ENCODE data around the gene HYAL1. TPM values are rescaled to one million over a fixed set of nuclear protein-coding genes. Genes with fewer than 3 reads are reported as not detected.

The HYAL1 gene
- total and polyA plus RNA-seq, 9 donors = 0.86 to 2.5 (median 1.7) TPM

DNA sequence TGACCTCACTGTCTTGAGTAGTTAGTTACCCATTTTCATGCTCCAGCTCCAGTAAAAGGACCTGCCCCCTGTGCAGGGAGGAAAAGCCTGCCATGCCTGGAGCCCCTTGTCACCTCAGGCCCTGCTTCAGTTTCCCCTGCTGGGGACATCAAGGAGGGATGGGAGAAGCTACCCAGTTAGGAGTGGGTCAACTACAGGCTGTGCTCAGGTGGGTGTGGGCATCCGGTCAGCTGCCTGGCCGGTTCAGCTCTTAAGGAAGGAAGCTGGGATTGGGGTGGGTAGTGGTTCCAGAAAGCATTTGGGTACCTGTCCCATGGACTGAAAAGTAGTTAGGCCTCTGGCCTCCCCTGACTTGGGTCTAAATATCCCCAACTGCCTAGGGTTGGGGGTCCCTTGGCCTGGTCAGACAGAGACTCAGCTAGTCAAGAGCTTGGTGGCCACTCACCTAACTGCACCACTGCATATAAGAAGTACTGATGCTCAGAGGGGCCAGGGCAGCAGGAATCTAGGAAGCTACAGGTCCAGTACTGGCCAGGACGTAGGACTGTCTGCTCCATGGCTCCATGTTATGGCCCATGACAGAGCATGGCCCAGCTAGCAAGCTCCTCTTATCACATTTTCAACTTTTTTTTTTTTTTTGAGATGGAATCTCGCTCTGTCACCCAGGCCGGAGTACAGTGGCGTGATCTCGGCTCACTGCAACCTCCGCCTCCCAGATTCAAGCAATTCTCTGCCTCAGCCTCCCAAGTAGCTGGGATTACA, 23.9 kb downstream of the HYAL1 start:
- no peak for DNase-seq
- peaks cover 15% of the 10 kb centered on the region for H3K4me1 ChIP-seq (ENCODE audit: control insufficient read depth, insufficient read depth, low read length)
- H3K9me3 ChIP-seq (replicated peaks; ENCODE audit: control insufficient read depth, low read depth, low read length) = no peaks in the 10 kb centered on the region
- H3K27me3 ChIP-seq (ENCODE audit: control insufficient read depth, insufficient read depth, low read length) = peaks cover 27% of the 10 kb centered on the region
- peak overlapping the region; percentile 7 for H3K4me3 ChIP-seq (ENCODE audit: low read length)
- peak overlapping the region; percentile 90 for H3K27ac ChIP-seq (ENCODE audit: low read length)
- peaks cover 17% of the 10 kb centered on the region for H3K36me3 ChIP-seq (ENCODE audit: control insufficient read depth, insufficient read depth, low read length)
- WGBS (ENCODE audit: insufficient coverage) = 90% methylated on average over 2 of the region's 8 CpGs

DNA sequence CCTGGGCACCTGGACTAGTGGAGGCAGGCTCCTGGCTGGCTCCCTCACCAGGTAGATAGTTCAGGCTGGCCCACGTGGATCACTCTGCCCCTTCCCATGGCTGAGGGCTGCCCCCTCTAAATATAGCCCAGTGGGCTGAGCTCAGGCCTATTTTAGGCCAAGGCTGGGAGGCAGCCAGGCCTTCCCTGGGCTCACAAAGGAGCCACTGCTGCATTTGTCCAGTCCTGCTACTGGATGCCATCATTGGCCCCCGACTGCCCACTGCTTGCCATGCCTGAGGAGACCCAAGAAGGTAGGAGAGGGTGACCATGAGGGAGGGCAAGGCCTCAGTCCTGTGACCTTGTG, 24.5 kb downstream of the HYAL1 start, which contains the start of gene LSMEM2:
Gene LSMEM2 (plus strand): TSS at position 208 of the 345 bp plus-strand sequence. CDS start 27 bp downstream, at position 235.
- H3K4me1 ChIP-seq (ENCODE audit: control insufficient read depth, insufficient read depth, low read length) = peaks cover 15% of the 10 kb centered on the region
- peak; percentile 66 for DNase-seq
- peaks cover 19% of the 10 kb centered on the region for H3K36me3 ChIP-seq (ENCODE audit: control insufficient read depth, insufficient read depth, low read length)
- H3K9me3 ChIP-seq (replicated peaks; ENCODE audit: control insufficient read depth, low read depth, low read length) = no peaks in the 10 kb centered on the region
- H3K27me3 ChIP-seq (ENCODE audit: control insufficient read depth, insufficient read depth, low read length) = peaks cover 33% of the 10 kb centered on the region
- 38% methylated on average over 1 of the region's 2 CpGs for WGBS (ENCODE audit: insufficient coverage)
- H3K4me3 ChIP-seq (ENCODE audit: low read length) = peak within 1 kb of the TSS; percentile 7
- H3K27ac ChIP-seq (ENCODE audit: low read length) = peak within 1 kb of the TSS; percentile 90

DNA sequence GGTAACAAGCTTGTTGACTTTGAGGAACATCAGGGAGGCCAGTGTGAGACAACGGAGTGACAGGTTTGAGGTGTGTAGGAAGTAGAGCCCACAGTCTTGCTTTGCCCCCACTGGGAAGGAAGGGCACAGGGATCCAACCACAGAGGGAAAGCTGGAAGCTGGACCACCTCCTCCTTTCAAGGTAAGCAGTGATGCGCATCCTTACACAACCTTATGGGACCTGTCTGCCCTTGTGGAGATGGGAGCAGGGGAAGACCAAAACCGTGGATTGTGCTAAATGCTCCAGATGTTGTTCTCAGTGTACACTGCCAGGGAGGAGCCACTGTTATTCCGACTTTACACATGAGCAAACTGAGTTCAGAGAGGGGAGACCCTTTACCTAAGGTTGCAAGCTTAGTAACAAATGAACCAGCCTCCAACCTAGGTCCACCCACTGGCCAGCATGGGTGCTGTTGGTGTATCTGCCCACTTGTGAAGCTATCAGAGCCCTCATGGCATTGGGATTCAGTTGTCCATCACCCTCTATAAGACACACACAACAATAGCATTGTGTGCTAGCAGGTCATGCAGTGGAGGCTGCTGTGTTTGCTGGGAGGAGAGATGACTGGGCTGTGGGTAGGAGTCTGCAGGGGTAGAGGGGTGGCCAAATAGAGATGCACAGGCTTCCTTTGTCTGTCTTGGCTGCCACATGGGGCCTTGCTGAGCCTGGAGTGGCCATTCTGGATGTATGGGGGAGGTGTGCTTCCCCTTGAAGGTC, 25.1 kb downstream of the HYAL1 start:
- 60% methylated on average over 1 of the region's 4 CpGs for WGBS (ENCODE audit: insufficient coverage)
- DNase-seq = no peak
- H3K4me1 ChIP-seq (ENCODE audit: control insufficient read depth, insufficient read depth, low read length) = peaks cover 19% of the 10 kb centered on the region
- H3K27me3 ChIP-seq (ENCODE audit: control insufficient read depth, insufficient read depth, low read length) = peaks cover 39% of the 10 kb centered on the region
- no peaks in the 10 kb centered on the region for H3K9me3 ChIP-seq (replicated peaks; ENCODE audit: control insufficient read depth, low read depth, low read length)
- H3K36me3 ChIP-seq (ENCODE audit: control insufficient read depth, insufficient read depth, low read length) = peaks cover 21% of the 10 kb centered on the region
- H3K27ac ChIP-seq (ENCODE audit: low read length) = peak overlapping the region; percentile 90
- no peak overlapping the region for H3K4me3 ChIP-seq (ENCODE audit: low read length)

DNA sequence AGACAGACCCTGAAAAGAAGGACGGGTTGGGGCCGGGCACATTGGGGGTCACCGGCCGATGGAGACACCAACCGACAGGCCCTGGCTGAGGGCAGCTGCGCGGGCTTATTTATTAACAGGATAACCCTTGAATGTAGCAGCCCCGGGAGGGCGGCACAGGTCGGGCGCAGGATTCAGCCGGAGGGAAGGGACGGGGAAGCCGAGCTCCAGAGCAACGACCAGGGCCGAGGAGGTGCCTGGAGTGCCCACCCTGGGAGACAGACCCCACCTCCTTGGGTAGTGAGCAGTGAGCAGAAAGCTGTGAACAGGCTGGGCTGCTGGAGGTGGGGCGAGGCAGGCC, 26.6 kb downstream of the HYAL1 start:
- Histone ChIP-seq H3K4me1 (ENCODE audit: control insufficient read depth, insufficient read depth, low read length) (peaks cover 24% of the 10 kb centered on the region), H3K9me3 (replicated peaks; ENCODE audit: control insufficient read depth, low read depth, low read length) (no peaks in the 10 kb centered on the region), H3K27ac (ENCODE audit: low read length) (no peak overlapping the region), H3K36me3 (ENCODE audit: control insufficient read depth, insufficient read depth, low read length) (peaks cover 24% of the 10 kb centered on the region), H3K4me3 (ENCODE audit: low read length) (no peak overlapping the region), H3K27me3 (ENCODE audit: control insufficient read depth, insufficient read depth, low read length) (peaks cover 43% of the 10 kb centered on the region)
- 85% methylated on average over 17 of the region's 17 CpGs for WGBS (ENCODE audit: insufficient coverage)
- DNase-seq = no peak

DNA sequence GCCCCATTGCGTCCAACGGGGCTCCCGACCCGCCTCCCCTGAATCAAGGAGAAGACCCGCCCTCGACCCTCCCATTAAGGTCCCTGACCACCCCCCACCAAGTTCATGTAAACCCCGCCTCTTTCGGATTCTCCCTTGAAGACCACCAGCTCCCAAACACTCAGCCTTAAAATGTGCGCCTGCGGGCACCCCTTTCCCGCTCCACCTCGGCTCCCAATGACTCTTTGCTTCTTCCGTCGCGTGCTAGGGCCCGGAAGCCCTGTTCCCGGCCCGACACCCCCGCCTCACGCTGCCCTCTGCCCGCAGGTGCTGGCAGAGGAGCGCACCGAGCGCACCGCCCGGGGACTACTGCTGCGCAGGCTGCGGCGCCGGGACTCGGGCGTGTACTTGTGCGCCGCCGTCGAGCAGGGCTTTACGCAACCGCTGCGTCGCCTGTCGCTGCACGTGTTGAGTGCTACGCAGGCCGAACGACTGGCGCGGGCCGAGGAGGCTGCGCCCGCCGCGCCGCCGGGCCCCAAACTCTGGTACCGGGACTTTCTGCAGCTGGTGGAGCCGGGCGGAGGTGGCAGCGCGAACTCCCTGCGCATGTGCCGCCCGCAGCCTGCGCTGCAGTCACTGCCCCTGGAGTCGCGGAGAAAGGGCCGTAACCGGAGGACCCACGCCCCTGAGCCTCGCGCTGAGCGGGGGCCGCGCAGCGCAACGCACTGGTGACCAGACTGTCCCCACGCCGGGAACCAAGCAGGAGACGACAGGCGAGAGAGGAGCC, 27.2 kb downstream of the HYAL1 start:
- Histone ChIP-seq H3K27me3 (ENCODE audit: control insufficient read depth, insufficient read depth, low read length) (peaks cover 43% of the 10 kb centered on the region), H3K27ac (ENCODE audit: low read length) (no peak overlapping the region), H3K4me1 (ENCODE audit: control insufficient read depth, insufficient read depth, low read length) (peaks cover 30% of the 10 kb centered on the region), H3K9me3 (replicated peaks; ENCODE audit: control insufficient read depth, low read depth, low read length) (no peaks in the 10 kb centered on the region), H3K36me3 (ENCODE audit: control insufficient read depth, insufficient read depth, low read length) (peaks cover 29% of the 10 kb centered on the region), H3K4me3 (ENCODE audit: low read length) (no peak overlapping the region)
- 28% methylated on average over 79 of the region's 79 CpGs for WGBS (ENCODE audit: insufficient coverage)
- no peak for DNase-seq

DNA sequence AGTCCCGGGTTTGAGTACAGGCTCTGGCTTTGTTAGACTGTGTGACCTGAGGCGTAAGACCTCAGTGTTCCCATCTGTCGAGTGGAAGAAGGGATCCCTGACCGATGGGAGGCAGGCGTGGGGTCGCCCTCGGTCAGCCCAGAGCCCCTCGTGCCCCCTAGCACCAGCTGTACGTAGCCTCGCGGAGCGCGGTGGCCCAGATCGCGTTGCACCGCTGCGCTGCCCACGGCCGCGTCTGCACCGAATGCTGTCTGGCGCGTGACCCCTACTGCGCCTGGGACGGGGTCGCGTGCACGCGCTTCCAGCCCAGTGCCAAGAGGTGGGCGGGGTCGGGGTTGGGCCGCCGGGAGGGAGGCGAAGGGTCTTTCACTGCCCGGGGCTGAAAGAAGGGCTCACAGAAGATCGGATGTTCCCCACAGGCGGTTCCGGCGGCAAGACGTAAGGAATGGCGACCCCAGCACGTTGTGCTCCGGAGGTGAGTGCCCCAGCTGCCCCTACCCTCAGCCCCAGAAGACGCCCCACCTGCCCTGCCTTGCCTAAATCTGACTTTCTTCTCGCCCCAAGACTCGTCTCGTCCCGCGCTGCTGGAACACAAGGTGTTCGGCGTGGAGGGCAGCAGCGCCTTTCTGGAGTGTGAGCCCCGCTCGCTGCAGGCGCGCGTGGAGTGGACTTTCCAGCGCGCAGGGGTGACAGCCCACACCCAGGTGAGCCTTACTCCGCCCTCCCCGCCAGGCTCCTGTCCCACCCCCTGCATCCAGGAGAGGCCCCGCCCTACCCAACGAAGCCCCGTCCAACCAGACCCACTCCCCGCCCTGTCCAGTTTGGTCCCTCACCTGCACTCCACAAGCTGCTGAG, 28.0 kb downstream of the HYAL1 start:
- H3K4me1 ChIP-seq (ENCODE audit: control insufficient read depth, insufficient read depth, low read length) = peaks cover 38% of the 10 kb centered on the region
- peaks cover 43% of the 10 kb centered on the region for H3K27me3 ChIP-seq (ENCODE audit: control insufficient read depth, insufficient read depth, low read length)
- peaks cover 34% of the 10 kb centered on the region for H3K36me3 ChIP-seq (ENCODE audit: control insufficient read depth, insufficient read depth, low read length)
- WGBS (ENCODE audit: insufficient coverage) = 27% methylated on average over 64 of the region's 65 CpGs
- no peak for DNase-seq
- H3K9me3 ChIP-seq (replicated peaks; ENCODE audit: control insufficient read depth, low read depth, low read length) = no peaks in the 10 kb centered on the region
- H3K4me3 ChIP-seq (ENCODE audit: low read length) = no peak overlapping the region
- no peak overlapping the region for H3K27ac ChIP-seq (ENCODE audit: low read length)

DNA sequence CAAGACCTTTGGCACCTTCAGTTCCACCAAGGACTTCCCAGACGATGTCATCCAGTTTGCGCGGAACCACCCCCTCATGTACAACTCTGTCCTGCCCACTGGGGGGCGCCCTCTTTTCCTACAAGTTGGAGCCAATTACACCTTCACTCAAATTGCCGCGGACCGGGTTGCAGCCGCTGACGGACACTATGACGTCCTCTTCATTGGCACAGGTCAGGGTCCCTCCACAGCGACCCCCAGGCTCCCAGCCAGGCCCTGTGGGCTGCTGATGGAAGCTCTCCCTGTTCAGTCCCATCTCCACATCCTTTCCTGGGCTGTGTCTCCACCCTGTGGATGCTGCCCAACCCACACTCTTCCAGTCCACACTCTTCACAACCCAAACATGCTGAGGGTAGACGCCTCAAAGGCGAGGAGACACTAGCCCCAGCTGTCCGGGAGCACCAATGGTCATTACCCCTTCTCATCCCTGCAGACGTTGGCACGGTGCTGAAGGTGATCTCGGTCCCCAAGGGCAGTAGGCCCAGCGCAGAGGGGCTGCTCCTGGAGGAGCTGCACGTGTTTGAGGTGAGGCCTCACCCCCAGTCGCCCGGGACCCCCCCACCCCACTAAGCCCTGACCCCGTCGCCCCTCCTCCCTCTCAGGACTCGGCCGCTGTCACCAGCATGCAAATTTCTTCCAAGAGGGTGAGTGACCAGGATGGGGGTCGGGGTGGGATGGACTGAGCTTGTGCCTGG, 28.8 kb downstream of the HYAL1 start:
- peaks cover 43% of the 10 kb centered on the region for H3K27me3 ChIP-seq (ENCODE audit: control insufficient read depth, insufficient read depth, low read length)
- DNase-seq = no peak
- WGBS (ENCODE audit: insufficient coverage) = 21% methylated on average over 16 of the region's 26 CpGs
- peaks cover 34% of the 10 kb centered on the region for H3K36me3 ChIP-seq (ENCODE audit: control insufficient read depth, insufficient read depth, low read length)
- H3K4me1 ChIP-seq (ENCODE audit: control insufficient read depth, insufficient read depth, low read length) = peaks cover 46% of the 10 kb centered on the region
- H3K27ac ChIP-seq (ENCODE audit: low read length) = no peak overlapping the region
- no peak overlapping the region for H3K4me3 ChIP-seq (ENCODE audit: low read length)
- H3K9me3 ChIP-seq (replicated peaks; ENCODE audit: control insufficient read depth, low read depth, low read length) = no peaks in the 10 kb centered on the region

DNA sequence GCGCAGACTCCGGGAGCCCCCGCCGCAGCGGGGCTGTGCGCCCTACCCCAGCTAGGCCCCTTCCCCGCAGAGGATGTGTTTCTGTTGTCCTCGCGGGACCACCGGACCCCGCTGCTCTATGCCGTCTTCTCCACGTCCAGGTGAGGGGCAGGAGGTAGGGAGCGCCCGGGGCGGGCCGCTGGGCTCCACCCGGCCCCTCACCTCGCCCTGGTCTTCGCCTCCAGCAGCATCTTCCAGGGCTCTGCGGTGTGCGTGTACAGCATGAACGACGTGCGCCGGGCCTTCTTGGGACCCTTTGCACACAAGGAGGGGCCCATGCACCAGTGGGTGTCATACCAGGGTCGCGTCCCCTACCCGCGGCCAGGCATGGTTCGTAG, 29.7 kb downstream of the HYAL1 start:
- no peak for DNase-seq
- Histone ChIP-seq H3K9me3 (replicated peaks; ENCODE audit: control insufficient read depth, low read depth, low read length) (no peaks in the 10 kb centered on the region), H3K4me3 (ENCODE audit: low read length) (no peak overlapping the region), H3K27me3 (ENCODE audit: control insufficient read depth, insufficient read depth, low read length) (peaks cover 43% of the 10 kb centered on the region), H3K27ac (ENCODE audit: low read length) (no peak overlapping the region), H3K4me1 (ENCODE audit: control insufficient read depth, insufficient read depth, low read length) (peaks cover 49% of the 10 kb centered on the region), H3K36me3 (ENCODE audit: control insufficient read depth, insufficient read depth, low read length) (peaks cover 34% of the 10 kb centered on the region)
- WGBS (ENCODE audit: insufficient coverage) = 48% methylated on average over 19 of the region's 31 CpGs
